ENCODE results near the gene SLC9A2.

SLC9A2 gene

GRCh38 chr2:102618452-102619413 lies 620 bp upstream of the SLC9A2 start:
- peak; percentile 34 to 47 for DNase-seq

- DNase-seq: no peak
Observed at GRCh38 chr2:102620332-102620731, 979 bp downstream of the SLC9A2 start.

- DNase-seq: no peak
Observed at GRCh38 chr2:102621630-102622029, 2.3 kb downstream of the SLC9A2 start.

- DNase-seq: no peak
Observed at GRCh38 chr2:102622646-102623045, 3.3 kb downstream of the SLC9A2 start.

- DNase-seq: no peak
Observed at GRCh38 chr2:102630458-102630857, 11.1 kb downstream of the SLC9A2 start.

GRCh38 chr2:102632380-102633175 lies 13.2 kb downstream of the SLC9A2 start:
- no peak for DNase-seq

- no peak for DNase-seq
Observed at GRCh38 chr2:102634831-102635241, 15.5 kb downstream of the SLC9A2 start.

- DNase-seq: no peak
Observed at GRCh38 chr2:102635317-102635716, 16.0 kb downstream of the SLC9A2 start.

- no peak for DNase-seq
Observed at GRCh38 chr2:102636283-102636907, 17.0 kb downstream of the SLC9A2 start.

- DNase-seq: no peak
Observed at GRCh38 chr2:102637358-102637757, 18.0 kb downstream of the SLC9A2 start.

GRCh38 chr2:102639429-102639828 lies 20.1 kb downstream of the SLC9A2 start:
- no peak for DNase-seq

- no peak for DNase-seq
Observed at GRCh38 chr2:102652126-102652525, 32.8 kb downstream of the SLC9A2 start.

GRCh38 chr2:102657770-102658169 lies 38.4 kb downstream of the SLC9A2 start:
- DNase-seq: no peak

GRCh38 chr2:102660070-102660469 lies 40.7 kb downstream of the SLC9A2 start:
- DNase-seq: no peak

- DNase-seq: no peak
Observed at GRCh38 chr2:102660574-102660973, 41.2 kb downstream of the SLC9A2 start.

GRCh38 chr2:102661846-102662245 lies 42.5 kb downstream of the SLC9A2 start:
- DNase-seq: no peak

GRCh38 chr2:102662833-102663232 lies 43.5 kb downstream of the SLC9A2 start:
- DNase-seq: no peak

GRCh38 chr2:102663381-102663780 lies 44.0 kb downstream of the SLC9A2 start:
- DNase-seq: peak in 1 of 2 donors; percentile 17

GRCh38 chr2:102664471-102664909 lies 45.1 kb downstream of the SLC9A2 start:
- DNase-seq: peak; percentile 48

GRCh38 chr2:102667072-102667471 lies 47.7 kb downstream of the SLC9A2 start:
- DNase-seq: no peak

- DNase-seq: no peak
Observed at GRCh38 chr2:102668171-102668570, 48.8 kb downstream of the SLC9A2 start.

GRCh38 chr2:102669401-102669800 lies 50.0 kb downstream of the SLC9A2 start:
- DNase-seq: no peak

- peak in 1 of 2 donors; percentile 27 for DNase-seq
Observed at GRCh38 chr2:102672107-102672776, 52.9 kb downstream of the SLC9A2 start.

Measured in inflammatory macrophage treated with lipopolysaccharide for 1 hour (primary cell).